GM19238 (cell line): ENCODE results near the gene ADARB2.
"Not testable (repeated sequence)": the region's sequence is repeated elsewhere in the genome, so short reads cannot be mapped to it uniquely, and the experiment has no call there.

Experiments used
- DNase-seq: peaks from one replicate; pipeline ENCODE4 v3.0.0; 2011; ENCODE audit warnings: low spot score; ENCODE audit not compliant: insufficient read length

The ADARB2 gene

DNA sequence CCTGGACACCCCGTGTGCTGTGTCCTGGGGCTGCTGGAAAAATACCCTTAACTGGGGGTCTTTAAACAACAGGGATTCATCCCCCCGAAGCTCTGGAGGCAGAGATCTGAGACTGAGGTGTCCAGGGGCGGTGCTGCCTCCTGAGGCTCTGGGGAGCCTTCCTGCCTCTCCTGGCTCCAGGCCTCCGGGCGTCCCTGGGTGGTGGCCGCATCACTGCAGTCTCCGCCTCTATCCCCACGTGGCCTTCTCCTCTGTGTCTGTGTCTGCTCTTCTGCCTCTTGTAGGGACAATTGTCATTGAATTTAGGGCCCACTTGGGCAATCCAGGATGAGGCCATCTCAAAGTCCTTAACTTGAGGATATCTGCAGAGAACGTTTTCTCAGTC lies 464.6 kb downstream of the ADARB2 start:
- DNase-seq: no peak

DNA sequence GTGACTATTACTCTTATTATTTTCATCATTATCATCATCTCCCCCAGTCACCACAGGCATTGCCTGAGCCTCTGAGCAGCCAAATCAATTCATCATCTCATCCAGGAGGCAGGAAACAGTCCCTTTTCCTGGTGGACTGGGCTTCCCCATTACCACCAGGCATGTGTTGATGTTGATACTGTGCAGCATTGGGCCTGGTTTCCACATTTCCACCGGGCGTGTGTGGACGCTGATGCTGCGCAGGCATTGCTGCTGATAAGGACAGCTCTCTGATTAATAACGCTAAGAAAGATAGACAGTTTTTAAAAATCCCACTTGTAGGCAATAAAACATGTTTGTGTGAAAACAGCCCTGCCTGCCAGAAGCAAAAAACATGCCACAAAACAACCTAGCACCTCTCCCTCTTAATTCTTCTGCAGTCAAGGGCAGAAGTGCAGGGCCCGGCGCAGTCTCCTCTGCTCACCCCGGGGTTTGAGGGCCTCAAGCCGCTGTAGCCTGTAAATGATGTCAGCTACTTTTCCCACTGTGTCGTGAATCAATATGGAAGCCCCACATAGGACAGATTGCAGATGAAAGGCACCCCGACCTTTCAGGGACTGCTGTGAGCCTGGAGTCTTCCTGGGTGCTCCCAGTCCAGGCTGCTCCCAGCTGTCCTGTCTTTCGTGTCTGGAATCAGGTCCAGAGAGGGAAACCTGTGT lies 465.1 kb downstream of the ADARB2 start:
- DNase-seq: no peak

DNA sequence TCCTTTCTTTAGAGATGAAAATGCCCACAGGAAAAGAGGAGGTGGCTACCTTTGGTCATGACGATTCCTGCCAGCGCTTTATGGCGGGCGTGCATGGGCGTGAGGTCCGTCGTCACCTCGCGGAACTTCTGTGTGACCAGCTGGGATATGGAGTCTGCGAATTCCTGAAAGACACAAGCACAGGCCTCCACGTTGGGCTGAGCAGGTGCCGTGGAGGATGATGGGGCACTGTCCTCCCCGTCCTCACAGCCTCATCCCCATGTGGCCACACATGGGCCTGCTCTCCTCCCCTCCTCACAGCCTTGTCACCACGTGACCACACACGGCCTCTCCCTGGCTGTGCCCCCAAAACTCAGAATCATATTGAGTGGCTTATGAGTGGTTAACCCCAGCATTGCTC lies 466.4 kb downstream of the ADARB2 start:
- no peak for DNase-seq

DNA sequence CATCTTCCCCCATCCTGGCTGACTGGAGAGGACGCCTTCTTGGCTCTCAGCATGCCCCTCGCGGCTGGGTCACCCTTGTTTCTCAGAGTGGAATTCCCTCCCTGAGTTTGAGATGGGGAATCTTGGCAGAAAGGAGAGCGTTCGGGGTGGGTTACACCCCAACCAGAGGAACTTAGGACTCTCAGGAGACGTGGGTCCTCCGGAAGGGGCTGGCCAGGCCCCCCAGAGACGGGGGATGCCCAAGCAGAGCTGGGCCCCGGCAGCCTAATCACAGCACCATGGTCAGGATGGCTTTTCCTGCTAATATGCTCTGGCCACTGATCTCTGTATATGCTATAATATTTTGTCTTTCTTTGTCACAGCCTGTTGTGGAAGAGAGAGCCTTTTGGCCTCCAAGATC lies 466.8 kb downstream of the ADARB2 start:
- DNase-seq: no peak

DNA sequence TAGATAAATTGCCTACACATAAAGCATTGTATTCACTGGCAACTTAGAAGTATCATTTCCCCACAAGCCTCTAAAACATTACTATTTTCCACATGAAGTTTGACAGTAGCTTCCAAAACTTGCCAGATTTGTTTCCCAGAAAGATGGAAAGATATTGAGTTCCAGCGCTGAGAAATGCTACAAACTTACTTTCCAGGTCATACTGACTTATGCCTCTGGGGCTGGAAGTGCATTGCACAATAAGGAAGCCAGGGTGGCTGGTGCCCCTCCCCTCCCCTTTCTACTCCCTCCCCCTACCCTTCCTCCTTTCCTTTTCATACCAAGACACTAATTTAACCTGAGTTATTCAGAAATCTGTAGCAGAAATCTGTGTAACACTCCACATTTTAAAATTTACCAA lies 468.5 kb downstream of the ADARB2 start:
- no peak for DNase-seq

DNA sequence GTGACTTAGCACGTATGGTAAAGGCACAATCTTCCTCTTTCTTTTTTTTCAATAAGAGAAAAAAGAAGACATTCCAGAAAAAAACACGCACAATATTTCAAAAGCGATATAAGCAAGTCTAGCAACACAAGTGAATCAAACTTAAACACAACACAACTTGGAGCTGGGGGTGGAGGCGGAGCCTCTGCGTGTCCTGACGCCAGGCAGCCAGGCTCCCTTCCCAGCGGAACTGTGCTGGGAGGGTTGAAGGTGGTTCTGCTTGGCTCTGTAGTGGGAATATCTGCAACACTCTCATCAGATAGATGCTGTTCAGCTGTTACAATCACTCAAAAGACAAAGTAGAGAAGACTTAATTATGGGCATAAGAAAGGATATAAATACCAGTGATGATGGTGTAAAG lies 469.8 kb downstream of the ADARB2 start:
- DNase-seq: no peak

DNA sequence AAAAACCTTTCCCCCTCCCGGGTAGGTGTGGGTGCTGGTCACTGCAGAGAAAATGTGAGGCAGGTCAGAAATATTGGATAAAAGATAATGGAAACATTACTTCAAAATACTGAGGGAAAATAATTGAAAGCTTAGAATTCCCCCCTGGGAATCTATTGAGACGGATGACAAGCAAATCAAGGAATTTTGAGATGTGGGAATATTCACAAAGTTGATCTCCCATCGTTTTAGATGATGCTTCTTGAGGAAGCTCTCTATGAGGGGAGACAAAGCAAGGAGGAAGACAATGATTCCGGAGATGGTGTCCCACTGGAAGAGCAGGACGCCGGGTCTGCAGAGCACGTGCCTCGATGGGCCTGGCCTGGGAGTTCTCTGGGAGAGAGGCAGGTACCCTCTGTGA lies 470.2 kb downstream of the ADARB2 start:
- DNase-seq: no peak

DNA sequence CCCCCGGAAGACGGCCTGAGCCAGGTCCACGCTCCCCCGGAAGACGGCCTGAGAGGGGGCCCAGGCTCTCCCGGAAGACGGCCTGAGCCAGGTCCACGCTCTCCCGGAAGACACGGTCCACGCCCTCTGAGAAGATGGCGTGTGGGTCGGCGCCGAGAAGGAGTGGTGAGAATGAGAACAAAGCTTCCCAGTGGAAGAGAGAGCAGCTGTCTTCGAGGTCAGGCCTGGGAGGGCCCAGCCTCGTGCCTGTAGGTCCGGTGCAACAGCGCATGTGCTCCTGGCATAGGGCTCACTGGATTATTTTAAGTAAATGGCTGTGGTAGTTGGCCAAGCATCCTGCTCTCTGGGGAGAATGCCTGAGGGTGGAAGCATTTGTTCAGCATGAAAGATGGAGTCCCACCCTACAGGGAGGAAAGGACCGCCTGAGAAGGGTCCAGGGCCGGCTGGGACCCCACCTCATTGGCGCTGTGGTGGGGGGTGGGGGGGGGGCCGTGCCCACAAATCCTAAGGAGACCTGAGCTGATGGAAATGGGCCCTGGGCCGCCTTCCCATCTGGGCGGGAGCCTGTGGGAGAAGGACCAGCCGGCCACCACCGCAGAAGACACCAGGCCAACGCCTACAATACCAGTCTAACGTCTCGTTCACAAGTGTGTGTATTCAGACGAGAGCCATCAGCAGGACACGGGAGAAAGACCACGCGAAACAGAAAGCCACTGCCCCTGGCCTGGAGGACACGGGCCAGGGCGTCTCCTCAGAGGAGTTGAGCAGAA lies 471.1 kb downstream of the ADARB2 start:
- no peak for DNase-seq

DNA sequence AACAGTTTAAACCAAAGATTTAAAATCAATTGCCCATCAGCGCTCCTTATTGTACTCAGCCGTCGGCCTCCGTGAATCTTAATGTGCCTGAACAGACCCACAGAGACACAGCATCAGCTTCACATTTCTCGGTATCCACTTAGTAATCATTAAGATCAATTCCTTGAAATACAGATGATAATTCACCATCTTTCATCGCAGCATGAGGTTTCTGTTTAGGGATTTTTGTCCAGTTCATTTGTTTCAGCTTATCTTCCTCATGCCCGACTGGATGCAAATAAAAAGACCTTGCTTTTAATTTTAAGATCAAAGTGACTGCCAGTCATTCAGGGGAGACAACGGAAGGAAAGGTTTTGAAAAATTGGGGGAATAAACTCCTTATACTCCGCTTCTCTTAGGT lies 473.3 kb downstream of the ADARB2 start:
- DNase-seq: no peak

DNA sequence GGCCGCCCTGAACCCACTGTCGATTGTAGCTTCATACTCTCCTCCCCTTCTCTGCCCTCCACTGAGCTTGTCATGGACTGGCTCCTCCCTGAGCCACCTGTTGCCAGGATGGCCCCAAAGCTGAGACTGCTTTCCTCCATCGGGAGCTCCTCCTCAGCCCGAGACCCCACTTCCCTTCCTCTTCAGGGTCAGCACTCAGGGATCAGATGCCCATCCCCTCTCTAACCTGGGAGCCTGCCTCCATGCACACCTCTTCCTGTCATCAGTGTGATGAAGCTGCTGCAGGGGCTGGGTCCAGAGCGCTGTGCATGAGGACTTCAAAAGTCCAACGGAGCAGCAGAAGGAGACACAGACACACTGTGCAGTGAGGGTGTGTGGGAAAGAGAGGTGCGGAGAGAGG lies 480.1 kb downstream of the ADARB2 start:
- no peak for DNase-seq

DNA sequence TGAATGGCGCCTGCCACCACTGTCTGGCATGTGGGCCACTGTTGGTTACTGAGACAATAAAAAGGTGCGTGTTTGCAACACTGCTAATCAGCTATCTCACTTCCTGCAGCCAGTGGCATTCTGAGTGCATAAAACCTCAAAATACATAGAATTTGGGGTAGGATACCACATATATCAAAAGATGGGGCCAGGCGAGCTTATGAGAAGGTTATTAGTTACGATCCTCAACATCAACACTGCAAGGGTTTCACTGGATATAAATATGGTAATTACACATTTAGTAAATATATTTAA lies 480.9 kb downstream of the ADARB2 start:
- no peak for DNase-seq

DNA sequence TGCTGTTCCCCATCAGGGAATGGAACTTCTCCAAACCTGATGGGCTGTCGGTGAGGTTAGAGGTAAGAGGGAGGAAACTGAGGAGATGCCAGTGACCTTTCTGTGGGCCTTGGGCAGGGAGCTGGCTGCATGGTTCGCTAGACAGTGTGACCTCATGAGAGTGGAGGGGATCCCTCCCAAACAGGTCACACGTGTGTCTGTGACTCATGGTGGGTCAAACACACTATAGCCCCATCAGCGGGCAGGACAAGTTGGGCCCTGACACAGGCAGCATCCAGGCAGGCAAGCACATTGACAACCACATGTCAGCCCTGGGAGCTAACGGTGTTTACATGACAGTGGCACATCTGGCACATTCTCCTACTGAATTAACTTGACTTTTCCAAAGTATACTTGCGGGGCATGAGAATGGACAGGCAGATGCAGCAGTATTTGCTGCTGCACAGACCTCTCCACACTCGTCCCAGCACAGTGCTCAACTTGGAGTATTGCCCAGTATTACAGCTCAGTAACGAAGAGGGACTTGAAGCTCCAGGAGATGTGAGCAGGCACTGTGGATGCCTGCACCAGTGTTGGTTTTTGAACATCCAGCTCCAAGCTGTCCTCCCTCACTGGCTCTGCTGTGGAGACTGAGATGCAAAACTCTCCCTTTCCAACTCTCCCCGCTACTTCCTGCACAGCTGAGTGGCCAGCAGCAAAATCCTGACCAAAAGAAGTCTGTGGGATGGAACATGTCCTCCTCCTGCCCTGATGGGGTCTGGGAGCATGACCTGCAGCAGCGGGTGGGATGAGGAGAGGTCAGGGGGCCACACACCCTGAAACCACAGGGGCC lies 481.5 kb downstream of the ADARB2 start:
- no peak for DNase-seq

DNA sequence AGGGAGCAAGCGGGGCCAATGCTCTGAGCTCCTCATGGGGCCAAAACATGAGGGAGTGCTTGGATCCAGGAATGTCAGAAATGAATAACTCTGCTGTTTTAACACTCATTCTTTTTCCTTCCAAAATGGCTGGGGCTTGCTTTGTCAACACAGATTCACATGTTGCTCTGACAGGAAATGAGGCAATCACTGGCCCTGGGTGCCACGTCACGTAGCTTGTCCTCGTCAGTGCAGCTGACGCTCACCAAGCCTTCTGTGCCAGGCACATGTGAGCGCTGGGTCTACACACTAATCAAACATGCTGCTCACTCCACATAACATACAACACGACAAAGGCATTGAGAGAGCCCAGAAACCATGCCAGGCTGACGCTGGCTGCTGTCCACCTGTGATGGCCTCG lies 482.2 kb downstream of the ADARB2 start:
- DNase-seq: no peak

DNA sequence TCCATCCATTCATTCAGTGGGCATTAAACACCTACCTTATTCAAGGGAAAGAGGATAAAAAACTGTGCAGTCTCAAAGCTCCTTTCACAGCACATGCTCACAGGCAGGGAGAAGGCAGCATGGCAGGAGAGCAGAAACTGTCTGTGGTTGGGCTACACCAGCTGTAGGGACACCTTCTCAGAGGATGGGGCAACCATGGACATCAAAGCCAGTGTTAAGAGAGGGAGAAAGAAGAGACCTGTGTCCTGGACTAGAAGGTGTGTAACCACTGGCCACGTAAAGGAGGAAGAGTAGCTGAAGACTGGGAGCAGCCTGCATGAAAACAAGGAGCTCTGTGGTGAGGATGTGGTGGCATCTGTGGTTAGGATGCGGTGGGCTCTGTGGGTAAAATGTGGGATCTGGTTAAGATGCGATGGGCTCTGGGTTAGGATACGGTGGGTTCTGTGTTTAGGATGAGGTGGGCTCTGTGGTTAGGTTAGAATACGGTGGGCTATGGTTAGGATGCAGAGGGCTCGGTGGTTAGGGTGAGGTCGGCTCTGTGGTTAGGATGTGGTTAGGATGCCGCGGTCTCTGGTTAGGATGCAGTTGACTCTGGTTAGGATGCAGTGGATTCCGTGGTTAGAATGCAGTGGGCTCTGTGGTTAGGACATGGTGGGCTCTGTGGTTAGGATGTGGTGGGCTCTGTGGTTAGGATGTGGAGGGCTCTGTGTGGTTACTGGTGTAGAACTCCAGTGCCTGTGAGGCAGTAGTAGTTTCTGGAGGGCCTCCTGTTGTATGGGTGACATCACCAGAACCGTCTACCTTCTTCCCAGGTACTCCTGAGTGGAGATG lies 483.6 kb downstream of the ADARB2 start:
- DNase-seq: no peak

DNA sequence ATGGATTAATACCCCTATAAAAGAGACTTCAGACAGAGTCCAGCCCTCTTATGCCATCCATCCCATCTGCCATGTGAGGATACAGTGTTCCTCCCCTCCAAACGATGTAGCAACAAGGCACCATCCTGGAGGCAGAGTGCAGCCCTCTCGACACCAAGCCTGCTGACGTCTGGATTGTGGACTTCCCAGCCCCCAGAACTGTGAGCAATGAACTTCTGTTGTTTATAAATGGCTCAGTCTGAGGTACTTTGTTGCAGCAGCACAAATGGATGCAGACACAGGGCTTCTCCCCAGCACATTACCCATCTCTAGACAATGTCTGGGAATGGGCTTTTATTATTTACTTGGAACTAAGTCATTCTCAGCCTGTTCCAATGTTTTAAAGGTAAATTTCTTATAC lies 485.6 kb downstream of the ADARB2 start:
- DNase-seq: no peak

DNA sequence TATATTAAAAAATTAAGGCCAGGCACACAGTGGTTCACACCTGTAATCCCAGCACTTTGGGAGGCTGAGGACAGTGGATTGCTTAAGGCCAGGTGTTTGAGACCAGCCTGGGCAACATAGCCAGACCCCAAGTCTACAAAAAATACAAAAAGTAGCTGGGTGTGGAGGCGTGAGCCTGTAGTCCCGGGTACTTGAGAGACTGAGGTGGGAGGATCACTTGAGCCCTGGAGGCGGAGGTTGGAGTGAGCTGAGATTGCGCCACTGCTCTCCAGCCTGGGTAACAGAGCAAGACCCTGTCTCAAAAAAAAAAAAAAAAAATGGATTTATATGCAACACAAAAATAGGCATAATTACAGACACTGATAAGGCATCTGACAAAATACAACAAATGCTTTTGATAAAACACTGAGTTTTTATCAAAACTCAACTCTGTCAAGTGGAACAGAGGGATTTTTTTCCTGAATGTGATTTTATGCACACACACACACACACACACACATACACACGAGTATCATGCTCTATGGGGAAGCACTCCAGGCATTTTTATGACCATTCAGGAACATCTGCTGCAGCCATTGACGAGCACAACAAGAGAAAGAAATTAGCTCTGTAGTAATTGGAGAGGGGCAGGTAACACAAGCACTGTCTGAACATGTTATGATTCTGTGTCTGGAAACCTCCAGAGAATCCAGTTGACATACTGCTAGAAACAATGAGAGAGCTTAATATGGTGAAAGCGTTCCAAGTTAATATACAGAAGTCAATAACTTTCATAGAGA lies 488.0 kb downstream of the ADARB2 start:
- no peak for DNase-seq

DNA sequence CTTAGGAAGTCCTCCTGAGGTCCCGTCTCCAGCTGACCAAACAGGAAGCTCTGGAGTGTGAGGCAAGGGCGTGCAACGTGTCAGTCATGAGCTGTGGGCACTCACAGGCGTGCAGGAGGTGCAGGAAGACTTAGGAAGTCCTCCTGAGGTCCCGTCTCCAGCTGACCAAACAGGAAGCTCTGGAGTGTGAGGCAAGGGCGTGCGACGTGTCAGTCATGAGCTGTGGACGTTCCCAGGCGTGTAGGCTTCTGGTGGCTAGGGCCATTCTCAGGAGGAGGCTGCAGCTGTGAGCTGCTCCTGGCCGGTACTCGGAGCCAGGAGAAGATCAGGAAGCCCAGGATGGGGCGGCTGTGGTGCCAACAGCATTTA lies 489.1 kb downstream of the ADARB2 start:
- DNase-seq: not testable (repeated sequence)

DNA sequence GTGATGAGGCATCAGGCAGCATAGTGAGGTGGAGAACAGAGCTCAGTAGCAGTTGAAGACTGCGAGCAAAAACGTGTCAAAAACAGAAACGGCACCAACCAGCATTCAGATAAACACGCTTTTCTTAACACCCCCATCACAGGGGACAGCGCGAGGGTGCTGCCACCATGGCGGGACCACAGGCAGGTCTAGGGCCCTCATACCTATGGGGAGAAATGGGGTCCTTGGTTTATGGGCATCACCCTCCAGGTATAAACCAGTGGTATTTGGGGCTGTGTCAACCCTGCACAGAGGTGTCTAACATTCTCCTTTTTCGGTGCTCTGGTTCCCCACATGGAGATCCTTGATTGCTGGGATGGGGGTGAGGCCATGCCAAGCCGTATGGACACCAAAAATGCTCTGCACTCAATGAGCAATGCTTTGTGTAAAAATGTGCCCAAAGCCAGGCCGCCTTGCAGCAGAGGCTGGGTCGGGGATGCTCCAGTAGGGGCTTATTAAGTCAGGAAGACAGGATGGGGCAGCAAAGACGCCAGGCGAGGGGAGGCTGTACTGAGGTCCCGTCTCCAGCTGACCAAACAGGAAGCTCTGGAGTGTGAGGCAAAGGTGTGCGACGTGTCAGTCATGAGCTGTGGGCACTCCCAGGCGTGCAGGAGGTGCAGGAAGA lies 489.6 kb downstream of the ADARB2 start:
- no peak for DNase-seq

DNA sequence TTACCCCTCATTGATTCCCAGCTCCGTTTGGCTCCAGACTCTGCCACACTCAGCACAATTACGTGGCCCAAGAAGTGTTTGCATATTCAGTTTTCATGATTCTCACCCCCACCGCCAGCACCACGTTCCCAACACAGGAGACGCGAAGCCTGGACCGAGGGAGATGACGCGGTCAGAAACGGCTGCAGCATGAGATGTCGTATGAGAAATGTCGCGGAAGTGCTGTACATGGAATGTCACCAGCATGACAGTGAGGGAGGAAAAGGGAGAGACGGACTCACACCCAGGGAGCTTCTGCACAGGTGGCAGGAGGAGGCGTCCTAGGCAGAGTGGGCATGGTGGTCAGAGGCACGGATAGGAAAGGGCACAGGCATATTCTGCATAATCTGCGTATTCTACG lies 492.8 kb downstream of the ADARB2 start:
- no peak for DNase-seq

DNA sequence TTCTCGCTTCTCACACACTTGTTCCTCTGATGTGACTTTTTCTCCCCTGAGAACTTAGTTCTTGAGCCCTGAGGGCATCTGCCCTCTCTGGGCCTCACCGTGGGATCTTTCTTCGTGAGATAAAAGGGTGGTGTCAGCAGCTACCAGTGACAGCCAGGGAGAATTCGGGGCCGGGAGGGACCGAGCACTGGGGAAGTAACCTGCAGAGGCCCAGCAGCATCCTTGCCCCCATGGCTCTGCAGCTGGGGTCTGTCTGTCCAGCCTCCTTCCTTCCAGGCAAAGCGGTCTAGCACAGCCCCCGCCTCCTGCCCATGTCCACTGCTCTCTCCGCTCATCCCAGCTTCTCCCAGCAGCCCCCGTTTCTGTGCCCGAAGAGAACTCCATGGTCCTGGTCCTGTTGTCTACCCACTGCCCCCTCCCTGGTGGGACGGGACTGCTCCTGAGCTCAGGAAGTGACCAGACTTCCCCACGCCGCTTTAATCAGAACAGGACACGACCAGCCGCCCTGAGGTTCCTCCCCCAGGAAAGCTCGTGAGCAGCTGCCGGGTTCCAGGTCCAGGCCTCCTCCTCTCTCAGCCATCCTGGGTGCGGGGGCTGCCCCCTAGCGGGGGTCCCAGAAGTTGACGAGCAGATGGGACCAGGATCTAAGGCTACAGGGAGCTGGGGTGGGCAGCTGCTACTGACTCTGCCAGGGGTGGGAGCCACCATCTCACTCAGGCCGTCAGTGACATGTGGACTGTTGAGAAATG lies 493.7 kb downstream of the ADARB2 start:
- no peak for DNase-seq
